GM18951 (cell line): ENCODE data around the gene KIF23.
"Not testable (repeated sequence)": the region's sequence is repeated elsewhere in the genome, so short reads cannot be mapped to it uniquely, and the experiment has no call there.

Experiments used
- POLR2A ChIP-seq: IDR thresholded peaks from 4 replicates; pipeline ENCODE4 v1.6.1; 2011; ENCODE audit warnings: mild to moderate bottlenecking; ENCODE audit not compliant: insufficient read length, insufficient read depth; ENCODE audit errors: extremely low read depth
- in situ Hi-C: fragments of 300-500 bp; cut with MboI; formaldehyde crosslinking; loops from one replicate; pipeline ENCODE4 v1.12.0; 2022; ENCODE audit warnings: low sequenced_read_pairs, mixed read lengths, inconsistent platforms; ENCODE audit not compliant: unreplicated experiment

Gene KIF23

GRCh38 chr15:69424748-69425413 lies 10.7 kb downstream of the KIF23 start:
- in situ Hi-C loops = no loop called here
- no peak for TF ChIP-seq POLR2A

GRCh38 chr15:69433831-69434230 lies 19.7 kb downstream of the KIF23 start:
- no peak for TF ChIP-seq POLR2A
- in situ Hi-C loops = no loop called here

GRCh38 chr15:69434238-69434637 lies 20.1 kb downstream of the KIF23 start:
- in situ Hi-C loops = no loop called here
- TF ChIP-seq POLR2A = no peak

DNA sequence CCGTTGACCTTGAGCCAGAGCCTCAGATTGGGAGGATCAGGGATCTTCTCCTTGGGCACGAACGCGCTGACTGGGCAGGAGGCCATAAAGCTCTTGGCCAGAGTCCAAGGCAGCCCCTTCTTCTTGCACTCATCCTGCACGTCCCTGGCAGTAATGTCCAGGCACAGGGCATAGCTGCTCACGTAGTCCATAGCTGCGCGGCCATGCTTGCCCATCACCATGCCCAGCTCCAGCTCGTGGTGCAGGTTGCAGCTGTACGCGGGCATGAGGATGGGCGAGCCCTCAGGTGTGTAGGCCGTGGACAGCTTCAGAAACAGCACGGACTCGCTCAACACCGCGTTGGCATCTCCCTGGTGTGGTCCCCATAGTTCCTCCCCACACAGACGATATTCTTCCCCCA lies 20.5 kb downstream of the KIF23 start:
- TF ChIP-seq POLR2A = no peak
- in situ Hi-C loops = no loop called here

DNA sequence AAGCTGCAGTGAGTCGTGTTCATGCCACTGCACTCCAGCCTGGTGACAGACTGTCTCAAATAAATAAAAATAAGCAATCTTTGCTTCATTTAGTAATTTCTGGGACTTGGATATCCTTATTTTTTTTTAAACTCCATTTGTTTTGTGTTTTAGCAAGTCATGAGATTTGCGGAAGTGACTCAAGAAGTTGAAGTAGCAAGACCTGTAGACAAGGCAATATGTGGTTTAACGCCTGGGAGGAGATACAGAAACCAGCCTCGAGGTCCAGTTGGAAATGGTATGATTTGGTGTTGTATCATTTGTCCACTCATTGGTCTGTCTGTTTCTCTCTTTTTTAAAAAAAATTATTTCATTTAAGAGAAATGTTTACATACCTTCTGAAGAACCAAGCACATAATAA lies 21.8 kb downstream of the KIF23 start:
- TF ChIP-seq POLR2A = no peak
- in situ Hi-C loops = no loop called here

DNA sequence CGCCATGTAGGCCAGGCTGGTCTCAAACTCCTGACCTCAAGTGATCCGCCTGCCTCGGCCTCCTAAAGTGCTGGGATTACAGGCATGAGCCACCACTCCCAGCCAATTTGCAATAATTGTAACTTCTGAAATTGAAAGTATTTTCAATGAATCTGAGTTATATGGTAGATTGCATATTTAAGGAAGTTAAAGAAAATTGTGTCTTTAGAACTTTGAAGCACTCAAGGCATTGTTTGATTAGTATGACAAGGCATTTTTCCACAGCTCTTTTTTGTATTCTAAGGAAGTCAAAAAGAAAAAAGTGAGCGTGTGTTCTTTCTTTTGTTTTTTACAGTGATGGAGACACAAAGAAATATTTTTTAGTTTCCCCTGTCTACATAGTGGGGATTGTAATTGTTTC lies 22.8 kb downstream of the KIF23 start:
- TF ChIP-seq POLR2A = no peak
- in situ Hi-C loops = no loop called here

DNA sequence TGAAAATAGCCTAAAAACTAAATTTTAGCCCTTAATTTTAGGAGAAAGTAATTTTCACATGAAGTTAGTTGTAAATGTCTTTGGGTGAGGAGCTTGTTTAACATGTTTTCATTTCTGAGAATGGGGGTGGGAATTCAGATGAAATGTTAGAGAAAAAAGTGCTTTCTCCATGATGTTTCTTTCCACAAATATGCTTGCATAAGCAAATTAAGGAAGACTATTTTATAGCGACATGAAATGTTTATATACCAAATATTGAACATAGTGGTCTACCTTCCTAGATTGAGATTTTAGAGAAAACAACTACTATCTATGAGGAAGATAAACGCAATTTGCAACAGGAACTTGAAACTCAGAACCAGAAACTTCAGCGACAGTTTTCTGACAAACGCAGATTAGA lies 25.5 kb downstream of the KIF23 start:
- TF ChIP-seq POLR2A = no peak
- in situ Hi-C loops = no loop called here

- in situ Hi-C loops = no loop called here
- no peak for TF ChIP-seq POLR2A
Measured at GRCh38 chr15:69443032-69443611, 29.0 kb downstream of the KIF23 start.

GRCh38 chr15:69444686-69445085 lies 30.5 kb downstream of the KIF23 start:
- in situ Hi-C loops = no loop called here
- no peak for TF ChIP-seq POLR2A

GRCh38 chr15:69446953-69447352 lies 32.8 kb downstream of the KIF23 start:
- in situ Hi-C loops = no loop called here
- TF ChIP-seq POLR2A = no peak

- in situ Hi-C loops = not testable (repeated sequence)
Measured at GRCh38 chr15:69450221-69450620, 36.1 kb downstream of the KIF23 start.

GRCh38 chr15:69450968-69451695 lies 37.0 kb downstream of the KIF23 start:
- in situ Hi-C loops = no loop called here
- TF ChIP-seq POLR2A = no peak

GRCh38 chr15:69451951-69452691 lies 38.0 kb downstream of the KIF23 start:
- in situ Hi-C loops = no loop called here
- TF ChIP-seq POLR2A = no peak
